ENCODE data around the gene P2RY8. TPM values are rescaled to one million over a fixed set of nuclear protein-coding genes. Genes with fewer than 3 reads are reported as not detected.

The P2RY8 gene
- total RNA-seq, 1 donor from 2014 or later: 0.52 TPM

DNA sequence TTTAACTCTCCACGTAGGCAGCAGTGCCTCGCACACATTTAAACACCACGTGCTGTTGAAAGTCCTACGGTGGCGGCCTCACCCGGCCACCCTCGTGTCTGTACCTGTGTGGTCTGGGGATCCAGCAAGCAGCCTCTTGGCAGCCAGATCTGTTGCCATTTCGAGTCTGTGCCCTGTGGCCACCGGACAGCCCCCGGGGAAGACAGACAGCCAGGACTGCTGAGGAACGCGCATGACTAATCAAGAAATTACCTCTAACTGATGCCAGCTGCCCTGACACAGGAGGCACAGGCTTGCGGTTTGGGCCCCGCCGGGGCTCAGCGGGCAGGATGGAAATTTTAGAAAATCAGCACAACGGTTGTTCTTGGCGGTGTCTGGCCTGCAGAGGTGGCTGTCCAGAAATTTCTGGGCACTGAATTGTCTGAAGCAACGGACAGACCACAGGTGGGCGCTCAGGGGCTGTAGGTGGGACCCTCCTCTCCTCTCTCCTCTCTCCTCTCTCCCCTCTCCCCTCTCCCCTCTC is 68.7 kb downstream of the P2RY8 start:
- Histone ChIP-seq H3K27me3 (ENCODE audit: control insufficient read depth in 3 of 3, insufficient read depth in 3 of 3, low read length in 3 of 3) (peaks cover 17 to 33% (median 17%) of the 10 kb centered on the region in 3 donors), H3K4me3 (ENCODE audit: low read length in 3 of 3) (no peak overlapping the region), H3K36me3 (ENCODE audit: control insufficient read depth in 3 of 3, insufficient read depth in 3 of 3, low read length in 3 of 3) (no peaks in the 10 kb centered on the region), H3K4me1 (ENCODE audit: control insufficient read depth in 3 of 3, insufficient read depth in 3 of 3, low read length in 3 of 3) (peaks cover 0 to 8% (median 2%) of the 10 kb centered on the region in 3 donors), H3K27ac (ENCODE audit: low read depth, low read length) (no peak overlapping the region), H3K9ac (ENCODE audit: low read depth in 1 of 3, low read length in 3 of 3) (no peak overlapping the region), H3K9me3 (ENCODE audit: control insufficient read depth in 3 of 3, low read length in 3 of 3) (no peaks in the 10 kb centered on the region)

DNA sequence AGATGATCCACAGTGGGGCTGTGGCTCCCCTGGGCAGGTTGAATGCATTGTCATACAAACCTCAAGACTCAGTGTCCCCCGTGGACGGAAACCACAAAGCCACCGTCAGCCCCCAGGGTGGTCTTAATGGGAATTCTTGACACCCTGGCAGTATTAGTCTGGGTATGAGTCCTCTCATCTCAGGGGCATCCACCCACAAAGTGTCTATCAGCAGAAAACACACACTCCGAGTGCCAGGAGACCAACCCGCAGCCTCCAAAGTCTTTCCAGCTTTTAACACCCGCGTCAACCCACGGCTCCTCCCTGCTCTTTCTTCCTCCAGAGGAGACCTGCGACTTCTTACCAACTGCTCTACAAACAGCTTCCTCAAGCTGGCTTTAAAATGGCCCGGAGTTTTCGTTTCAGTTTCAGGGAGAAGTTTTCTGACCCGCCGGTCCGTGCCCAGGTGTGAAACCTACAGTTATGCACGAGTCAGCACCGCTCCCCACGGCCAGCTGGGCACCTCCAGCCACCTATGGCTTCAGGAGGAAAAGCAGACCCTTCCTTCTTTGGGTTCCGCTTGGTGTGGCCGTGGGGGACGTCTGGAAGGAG is 69.9 kb downstream of the P2RY8 start:
- Histone ChIP-seq H3K36me3 (ENCODE audit: control insufficient read depth in 3 of 3, insufficient read depth in 3 of 3, low read length in 3 of 3) (no peaks in the 10 kb centered on the region), H3K9ac (ENCODE audit: low read depth in 1 of 3, low read length in 3 of 3) (no peak overlapping the region), H3K9me3 (ENCODE audit: control insufficient read depth in 3 of 3, low read length in 3 of 3) (no peaks in the 10 kb centered on the region), H3K4me3 (ENCODE audit: low read length in 3 of 3) (no peak overlapping the region), H3K27me3 (ENCODE audit: control insufficient read depth in 3 of 3, insufficient read depth in 3 of 3, low read length in 3 of 3) (peaks cover 17 to 33% (median 23%) of the 10 kb centered on the region in 3 donors), H3K27ac (ENCODE audit: low read depth, low read length) (no peak overlapping the region), H3K4me1 (ENCODE audit: control insufficient read depth in 3 of 3, insufficient read depth in 3 of 3, low read length in 3 of 3) (peaks cover 0 to 8% (median 2%) of the 10 kb centered on the region in 3 donors)

DNA sequence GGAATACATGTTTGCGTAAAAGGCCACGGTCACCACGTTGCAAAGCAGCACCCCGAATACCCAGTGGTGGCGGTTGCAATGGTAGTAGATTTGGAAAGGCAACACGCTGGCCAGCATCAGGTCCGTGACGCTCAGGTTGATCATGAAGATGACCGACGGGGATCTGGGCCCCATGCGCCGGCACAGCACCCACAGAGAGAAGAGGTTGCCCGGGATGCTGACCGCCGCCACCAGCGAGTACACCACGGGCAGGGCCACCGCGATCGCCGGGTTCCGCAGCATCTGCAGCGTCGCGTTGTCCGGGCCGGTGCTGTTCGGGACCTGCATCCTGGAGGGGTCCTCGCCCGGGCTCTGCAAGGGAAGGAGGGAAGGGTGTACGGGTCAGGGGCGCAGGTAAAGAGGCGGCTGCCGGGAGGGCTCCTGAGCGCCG is 70.7 kb downstream of the P2RY8 start:
- Histone ChIP-seq H3K9me3 (ENCODE audit: control insufficient read depth in 3 of 3, low read length in 3 of 3) (no peaks in the 10 kb centered on the region), H3K27me3 (ENCODE audit: control insufficient read depth in 3 of 3, insufficient read depth in 3 of 3, low read length in 3 of 3) (peaks cover 17 to 33% (median 23%) of the 10 kb centered on the region in 3 donors), H3K36me3 (ENCODE audit: control insufficient read depth in 3 of 3, insufficient read depth in 3 of 3, low read length in 3 of 3) (no peaks in the 10 kb centered on the region), H3K4me1 (ENCODE audit: control insufficient read depth in 3 of 3, insufficient read depth in 3 of 3, low read length in 3 of 3) (peaks cover 0 to 8% (median 2%) of the 10 kb centered on the region in 3 donors), H3K4me3 (ENCODE audit: low read length in 3 of 3) (no peak overlapping the region), H3K9ac (ENCODE audit: low read depth in 1 of 3, low read length in 3 of 3) (no peak overlapping the region), H3K27ac (ENCODE audit: low read depth, low read length) (no peak overlapping the region)

DNA sequence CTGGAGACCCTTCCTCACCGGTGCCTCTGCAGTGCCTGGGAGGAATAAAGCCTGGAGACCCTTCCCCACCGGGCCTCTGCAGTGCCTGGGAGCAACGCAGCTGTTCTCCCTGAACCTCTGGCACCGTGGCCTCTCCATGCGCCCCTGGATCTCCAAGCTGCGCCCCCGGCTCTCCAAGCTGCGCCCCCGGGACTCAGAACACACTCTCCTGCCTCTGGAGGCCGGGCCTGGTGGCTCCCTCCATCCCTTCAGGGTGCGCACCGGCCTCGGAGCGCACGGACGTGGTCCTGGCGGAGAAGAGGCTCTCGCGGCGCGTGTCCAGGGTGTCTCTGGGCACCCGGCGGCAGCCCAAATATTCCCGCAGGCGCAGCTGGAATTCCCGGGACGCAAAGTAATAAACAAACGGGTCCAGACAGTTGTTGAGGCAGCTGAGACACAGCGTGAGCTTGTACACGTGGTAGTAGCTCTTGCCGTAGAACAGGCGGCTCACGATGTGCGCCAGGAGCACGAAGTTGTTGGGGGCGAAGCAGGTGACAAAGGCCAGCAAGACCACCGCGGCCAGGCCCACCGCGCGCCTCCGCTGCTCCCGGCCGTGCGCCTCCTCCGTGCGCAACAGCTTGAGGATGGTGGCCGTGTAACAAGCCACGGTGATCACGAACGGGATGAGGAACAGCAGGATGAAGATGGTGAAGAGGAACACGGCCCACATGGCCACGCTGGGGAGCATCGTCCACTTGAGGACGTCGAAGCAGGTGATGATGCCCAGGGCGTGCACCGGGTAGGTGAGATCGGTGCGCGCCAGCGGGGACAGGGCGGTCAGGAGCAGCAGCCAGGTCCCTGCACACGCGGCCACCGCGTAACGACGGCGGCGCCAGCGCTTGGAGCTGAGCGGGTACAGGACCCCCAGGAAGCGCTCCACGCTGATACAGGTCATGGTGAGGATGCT is 71.4 kb downstream of the P2RY8 start:
- no peaks in the 10 kb centered on the region for H3K9me3 ChIP-seq (ENCODE audit: control insufficient read depth in 3 of 3, low read length in 3 of 3)
- peaks cover 0 to 8% (median 2%) of the 10 kb centered on the region in 3 donors for H3K4me1 ChIP-seq (ENCODE audit: control insufficient read depth in 3 of 3, insufficient read depth in 3 of 3, low read length in 3 of 3)
- H3K4me3 ChIP-seq (ENCODE audit: low read length in 3 of 3): no peak overlapping the region
- H3K9ac ChIP-seq (ENCODE audit: low read depth in 1 of 3, low read length in 3 of 3): no peak overlapping the region
- no peak overlapping the region for H3K27ac ChIP-seq (ENCODE audit: low read depth, low read length)
- H3K27me3 ChIP-seq (ENCODE audit: control insufficient read depth in 3 of 3, insufficient read depth in 3 of 3, low read length in 3 of 3): peaks cover 17 to 33% (median 23%) of the 10 kb centered on the region in 3 donors
- H3K36me3 ChIP-seq (ENCODE audit: control insufficient read depth in 3 of 3, insufficient read depth in 3 of 3, low read length in 3 of 3): no peaks in the 10 kb centered on the region

DNA sequence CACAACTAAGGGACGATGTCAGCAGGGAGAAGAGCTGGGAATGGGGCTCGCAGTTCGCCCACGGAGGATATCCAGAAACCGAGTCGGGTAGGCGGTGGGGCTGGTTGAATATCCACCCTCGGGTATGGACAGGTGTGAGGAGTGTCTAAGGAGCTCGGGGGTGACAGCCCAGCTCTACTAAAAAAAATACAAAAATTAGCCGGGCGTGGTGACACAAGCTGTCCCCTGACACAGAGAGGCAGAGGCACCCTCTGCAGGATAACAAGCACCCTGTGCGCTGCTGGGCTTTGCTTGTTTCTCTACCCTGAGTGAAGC is 72.1 kb downstream of the P2RY8 start:
- no peak overlapping the region for H3K9ac ChIP-seq (ENCODE audit: low read depth in 1 of 3, low read length in 3 of 3)
- peaks cover 0 to 8% (median 2%) of the 10 kb centered on the region in 3 donors for H3K4me1 ChIP-seq (ENCODE audit: control insufficient read depth in 3 of 3, insufficient read depth in 3 of 3, low read length in 3 of 3)
- H3K9me3 ChIP-seq (ENCODE audit: control insufficient read depth in 3 of 3, low read length in 3 of 3): no peaks in the 10 kb centered on the region
- H3K36me3 ChIP-seq (ENCODE audit: control insufficient read depth in 3 of 3, insufficient read depth in 3 of 3, low read length in 3 of 3): no peaks in the 10 kb centered on the region
- no peak overlapping the region for H3K4me3 ChIP-seq (ENCODE audit: low read length in 3 of 3)
- H3K27ac ChIP-seq (ENCODE audit: low read depth, low read length): no peak overlapping the region
- H3K27me3 ChIP-seq (ENCODE audit: control insufficient read depth in 3 of 3, insufficient read depth in 3 of 3, low read length in 3 of 3): peaks cover 17 to 33% (median 23%) of the 10 kb centered on the region in 3 donors

DNA sequence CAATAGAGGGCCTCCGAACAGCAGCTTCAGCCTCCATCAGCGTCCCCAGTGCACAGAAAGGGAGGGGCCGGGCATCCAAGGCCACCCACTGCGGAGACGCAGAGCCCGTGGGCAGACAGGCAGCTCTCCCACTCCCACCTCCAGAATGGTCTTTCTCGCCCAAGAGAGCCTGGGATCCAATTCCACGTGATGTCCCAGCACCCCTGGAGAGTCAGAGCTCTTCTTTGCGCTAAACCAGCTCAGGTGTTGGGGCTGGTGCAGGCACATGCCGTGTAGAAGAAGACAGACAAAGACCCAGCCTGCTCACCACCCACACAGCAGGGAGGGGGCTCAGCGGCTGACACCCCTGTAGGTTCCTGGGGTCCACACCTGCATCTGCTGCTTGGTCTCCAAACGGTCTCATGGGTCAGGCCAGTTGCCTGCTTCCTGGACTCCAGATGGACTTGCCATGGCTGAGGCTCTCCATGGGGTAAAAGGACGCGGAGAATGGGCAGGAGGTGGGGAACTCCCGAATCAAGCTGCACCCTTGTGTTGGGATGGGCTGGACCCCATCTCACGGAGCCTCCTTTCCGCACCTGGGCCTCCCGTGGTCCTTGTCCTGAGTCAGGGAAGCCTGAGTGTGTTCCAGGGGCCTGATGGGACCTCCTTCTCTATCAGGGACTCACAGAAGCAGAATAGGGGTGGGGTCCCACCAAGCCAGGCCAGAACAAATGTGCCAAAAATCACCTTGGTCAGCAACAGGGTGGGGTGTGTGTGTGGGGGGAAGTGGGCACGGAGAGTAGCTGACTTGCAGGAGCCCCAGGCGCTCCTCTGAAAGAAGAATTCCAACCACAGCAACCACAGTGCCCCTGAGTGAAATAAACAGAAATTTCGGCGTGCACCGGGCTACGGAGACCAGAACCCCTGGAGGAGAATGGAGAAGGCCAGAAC is 72.7 kb downstream of the P2RY8 start:
- Histone ChIP-seq H3K27ac (ENCODE audit: low read depth, low read length) (no peak overlapping the region), H3K4me3 (ENCODE audit: low read length in 3 of 3) (no peak overlapping the region), H3K4me1 (ENCODE audit: control insufficient read depth in 3 of 3, insufficient read depth in 3 of 3, low read length in 3 of 3) (peaks cover 0 to 8% (median 2%) of the 10 kb centered on the region in 3 donors), H3K27me3 (ENCODE audit: control insufficient read depth in 3 of 3, insufficient read depth in 3 of 3, low read length in 3 of 3) (peaks cover 14 to 33% (median 23%) of the 10 kb centered on the region in 3 donors), H3K9me3 (ENCODE audit: control insufficient read depth in 3 of 3, low read length in 3 of 3) (no peaks in the 10 kb centered on the region), H3K36me3 (ENCODE audit: control insufficient read depth in 3 of 3, insufficient read depth in 3 of 3, low read length in 3 of 3) (no peaks in the 10 kb centered on the region), H3K9ac (ENCODE audit: low read depth in 1 of 3, low read length in 3 of 3) (no peak overlapping the region)

DNA sequence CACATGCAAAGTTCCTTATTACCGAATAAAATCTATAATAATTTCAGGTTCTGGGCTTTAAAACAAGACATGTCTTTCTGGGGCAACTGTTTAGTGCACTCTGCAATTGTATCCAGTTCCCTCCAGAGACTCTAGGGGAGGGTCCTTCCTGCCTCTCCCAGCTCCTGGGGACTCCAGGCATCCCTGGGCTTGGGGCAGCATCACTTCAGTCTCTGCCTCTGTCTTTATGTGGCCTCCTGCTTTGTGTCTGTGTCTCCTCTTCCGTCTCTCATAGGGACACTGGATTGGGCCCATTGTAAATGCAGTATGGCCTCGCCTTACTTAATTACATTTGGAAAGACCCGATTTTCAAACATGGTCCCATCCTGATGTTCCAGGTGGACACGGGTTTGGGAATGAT is 73.4 kb downstream of the P2RY8 start:
- no peaks in the 10 kb centered on the region for H3K9me3 ChIP-seq (ENCODE audit: control insufficient read depth in 3 of 3, low read length in 3 of 3)
- no peak overlapping the region for H3K4me3 ChIP-seq (ENCODE audit: low read length in 3 of 3)
- H3K36me3 ChIP-seq (ENCODE audit: control insufficient read depth in 3 of 3, insufficient read depth in 3 of 3, low read length in 3 of 3): no peaks in the 10 kb centered on the region
- peaks cover 0 to 8% (median 2%) of the 10 kb centered on the region in 3 donors for H3K4me1 ChIP-seq (ENCODE audit: control insufficient read depth in 3 of 3, insufficient read depth in 3 of 3, low read length in 3 of 3)
- H3K27ac ChIP-seq (ENCODE audit: low read depth, low read length): peak overlapping the region; percentile 64
- H3K9ac ChIP-seq (ENCODE audit: low read depth in 1 of 3, low read length in 3 of 3): no peak overlapping the region
- peaks cover 12 to 33% (median 23%) of the 10 kb centered on the region in 3 donors for H3K27me3 ChIP-seq (ENCODE audit: control insufficient read depth in 3 of 3, insufficient read depth in 3 of 3, low read length in 3 of 3)

DNA sequence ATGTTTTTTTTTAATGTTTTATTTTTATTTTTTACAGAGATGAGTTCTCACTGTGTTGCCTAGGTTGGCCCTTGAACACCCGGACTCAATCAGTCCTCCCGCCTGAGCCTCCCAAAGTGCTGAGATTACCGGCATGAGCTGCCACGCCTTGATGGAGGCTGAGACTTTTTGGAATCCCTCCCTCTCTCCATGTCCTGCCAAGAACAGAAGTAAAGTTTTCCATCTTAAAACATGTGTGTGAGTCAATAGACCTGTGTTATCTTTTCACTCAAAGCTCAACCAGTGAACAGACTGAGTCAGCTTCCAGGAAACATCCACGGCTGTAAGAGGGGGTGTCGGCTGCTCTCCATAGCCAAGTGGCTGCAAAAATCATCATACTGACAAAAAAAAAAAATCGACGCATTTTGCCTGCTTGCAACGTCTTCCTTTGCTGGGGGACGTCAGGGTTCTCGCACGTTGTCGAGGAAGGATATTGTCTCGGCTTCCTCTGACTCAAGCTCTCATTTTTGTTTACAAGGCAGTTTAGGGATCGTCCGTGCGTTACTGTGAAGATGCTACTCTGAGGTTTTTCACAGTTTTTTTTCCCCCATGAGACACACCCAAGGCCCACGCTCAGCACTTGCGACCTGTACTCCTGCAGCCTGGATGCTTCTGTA is 74.3 kb downstream of the P2RY8 start:
- H3K27ac ChIP-seq (ENCODE audit: low read depth, low read length): peak overlapping the region; percentile 64
- no peak overlapping the region for H3K4me3 ChIP-seq (ENCODE audit: low read length in 3 of 3)
- H3K9me3 ChIP-seq (ENCODE audit: control insufficient read depth in 3 of 3, low read length in 3 of 3): no peaks in the 10 kb centered on the region
- H3K4me1 ChIP-seq (ENCODE audit: control insufficient read depth in 3 of 3, insufficient read depth in 3 of 3, low read length in 3 of 3): peaks cover 0 to 8% (median 2%) of the 10 kb centered on the region in 3 donors
- no peaks in the 10 kb centered on the region for H3K36me3 ChIP-seq (ENCODE audit: control insufficient read depth in 3 of 3, insufficient read depth in 3 of 3, low read length in 3 of 3)
- H3K9ac ChIP-seq (ENCODE audit: low read depth in 1 of 3, low read length in 3 of 3): no peak overlapping the region
- H3K27me3 ChIP-seq (ENCODE audit: control insufficient read depth in 3 of 3, insufficient read depth in 3 of 3, low read length in 3 of 3): peaks cover 12 to 29% (median 23%) of the 10 kb centered on the region in 3 donors

DNA sequence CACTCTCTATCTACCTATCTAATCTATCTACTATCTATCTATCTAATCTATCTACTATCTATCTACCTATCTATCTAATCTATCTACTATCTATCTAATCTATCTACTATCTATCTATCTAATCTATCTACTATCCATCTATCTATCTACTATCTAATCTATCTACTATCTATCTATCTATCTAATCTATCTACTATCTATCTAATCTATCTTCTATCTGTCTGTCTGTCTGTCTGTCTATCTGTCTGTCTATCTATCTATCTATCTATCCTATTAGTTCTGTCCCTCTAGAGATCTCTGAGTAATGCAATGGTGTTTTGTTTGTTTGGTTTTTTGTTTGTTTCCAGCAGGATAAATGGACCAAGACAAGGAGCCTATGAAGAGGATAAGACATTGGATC is 74.9 kb downstream of the P2RY8 start:
- H3K9ac ChIP-seq (ENCODE audit: low read depth in 1 of 3, low read length in 3 of 3): no peak overlapping the region
- H3K27ac ChIP-seq (ENCODE audit: low read depth, low read length): peak overlapping the region; percentile 25
- peaks cover 9 to 29% (median 23%) of the 10 kb centered on the region in 3 donors for H3K27me3 ChIP-seq (ENCODE audit: control insufficient read depth in 3 of 3, insufficient read depth in 3 of 3, low read length in 3 of 3)
- no peak overlapping the region for H3K4me3 ChIP-seq (ENCODE audit: low read length in 3 of 3)
- no peaks in the 10 kb centered on the region for H3K9me3 ChIP-seq (ENCODE audit: control insufficient read depth in 3 of 3, low read length in 3 of 3)
- H3K4me1 ChIP-seq (ENCODE audit: control insufficient read depth in 3 of 3, insufficient read depth in 3 of 3, low read length in 3 of 3): peaks cover 0 to 8% (median 2%) of the 10 kb centered on the region in 3 donors
- no peaks in the 10 kb centered on the region for H3K36me3 ChIP-seq (ENCODE audit: control insufficient read depth in 3 of 3, insufficient read depth in 3 of 3, low read length in 3 of 3)

All from skeletal muscle tissue (tissue), 4 donors.